NCI-H2107 (cell line): ENCODE measurements around the gene DDX49.
"Not testable (repeated sequence)": the region's sequence is repeated elsewhere in the genome, so short reads cannot be mapped to it uniquely, and the experiment has no call there.

Experiments
- DNase-seq: peaks from one replicate; lab custom pipeline; 2025; lab: John Stamatoyannopoulos, UW

Gene DDX49

GRCh38 chr19:18895824-18896341, 23.6 kb upstream of the DDX49 start, which contains the start of gene CERS1:
TSS of gene CERS1 (minus strand) at chr19:18896158. CDS start at chr19:18896072, 86 bp downstream.
- no peak for DNase-seq

- DNase-seq: no peak
Observed at GRCh38 chr19:18896421-18896841, 23.1 kb upstream of the DDX49 start.

GRCh38 chr19:18897094-18898029, 22.2 kb upstream of the DDX49 start:
- DNase-seq: no peak

- DNase-seq: no peak
Observed at GRCh38 chr19:18898081-18898606, 21.4 kb upstream of the DDX49 start.

- no peak for DNase-seq
Observed at GRCh38 chr19:18898607-18899408, 20.7 kb upstream of the DDX49 start.

GRCh38 chr19:18899624-18900560, 19.6 kb upstream of the DDX49 start:
- DNase-seq: no peak

GRCh38 chr19:18900700-18901481, 18.6 kb upstream of the DDX49 start:
- DNase-seq: no peak

- no peak for DNase-seq
Observed at GRCh38 chr19:18901491-18901890, 18.0 kb upstream of the DDX49 start.

- not testable (repeated sequence) for DNase-seq
Observed at GRCh38 chr19:18902519-18902918, 17.0 kb upstream of the DDX49 start.

GRCh38 chr19:18903156-18904037, 16.1 kb upstream of the DDX49 start:
- DNase-seq: no peak

GRCh38 chr19:18904334-18905057, 15.0 kb upstream of the DDX49 start:
- no peak for DNase-seq

GRCh38 chr19:18905058-18905456, 14.5 kb upstream of the DDX49 start:
- no peak for DNase-seq

GRCh38 chr19:18905513-18906236, 13.8 kb upstream of the DDX49 start:
- no peak for DNase-seq

GRCh38 chr19:18906605-18907519, 12.7 kb upstream of the DDX49 start:
- DNase-seq: no peak

- DNase-seq: no peak
Observed at GRCh38 chr19:18908917-18909619, 10.4 kb upstream of the DDX49 start.

- no peak for DNase-seq
Observed at GRCh38 chr19:18910010-18910409, 9.5 kb upstream of the DDX49 start.
